Suprapubic skin (tissue), 4 donors: ENCODE measurements around the gene APOL1. TPM values are rescaled to one million over a fixed set of nuclear protein-coding genes. Genes with fewer than 3 reads are reported as not detected.
"Not testable (repeated sequence)": the region's sequence is repeated elsewhere in the genome, so short reads cannot be mapped to it uniquely, and the experiment has no call there.

ENCODE experiments used
- DNase-seq, 2 donors: peaks; one replicate each; pipeline ENCODE4 v3.0.0-alpha.2; 2019; ENCODE audit warnings: low spot score in 2 of 2
- H3K27ac ChIP-seq: fragments of 200-600 bp; sonication (generic); one replicate; pipeline ENCODE4 v1.5.1; 2019
- H3K27me3 ChIP-seq: fragments of 200-600 bp; sonication (generic); one replicate; pipeline ENCODE4 v1.5.1; 2019
- H3K36me3 ChIP-seq: fragments of 200-600 bp; sonication (generic); one replicate; pipeline ENCODE4 v1.5.1; 2019
- H3K4me1 ChIP-seq: fragments of 200-600 bp; sonication (generic); one replicate; pipeline ENCODE4 v1.5.1; 2019
- H3K4me3 ChIP-seq: fragments of 200-600 bp; sonication (generic); one replicate; pipeline ENCODE4 v1.5.1; 2019; ENCODE audit warnings: mild to moderate bottlenecking
- H3K9me3 ChIP-seq: fragments of 200-600 bp; sonication (generic); one replicate; pipeline ENCODE4 v1.5.1; 2019
- CTCF ChIP-seq, 2 donors: fragments of 200-600 bp in 1 of 2; fragments of 450-650 bp in 1 of 2; sonication (generic) in 1 of 2; IDR thresholded peaks; one replicate each; pipeline ENCODE4 v1.5.1; 2016 to 2019; ENCODE audit warnings: antibody characterized with exemption in 2 of 2, mild to moderate bottlenecking in 1 of 2, moderate library complexity in 1 of 2
- EP300 ChIP-seq: sonication (generic); formaldehyde crosslinking; IDR thresholded peaks from one replicate; pipeline ENCODE4 v1.6.1; 2017; ENCODE audit warnings: antibody characterized with exemption
- POLR2A ChIP-seq, 2 donors: fragments of 450-650 bp; IDR thresholded peaks; one replicate each; pipeline ENCODE4 v1.6.1; 2017; ENCODE audit warnings: antibody characterized with exemption in 2 of 2, mild to moderate bottlenecking in 2 of 2, moderate library complexity in 2 of 2
- POLR2AphosphoS5 ChIP-seq, 3 donors: sonication (generic); formaldehyde crosslinking; IDR thresholded peaks; one replicate each; pipeline ENCODE4 v1.6.1; 2017; ENCODE audit warnings: antibody characterized with exemption in 3 of 3
- WGBS: methylation state at CpG from one replicate; pipeline ENCODE4 v1.1.5; 2018; 5-methylcytosine and 5-hydroxymethylcytosine counted together
- total RNA-seq, 4 donors: library from RNA; depleted of rRNA; stranded (reverse); fragments of >200 nt; gene quantifications; one replicate each; pipeline ENCODE4 v1.1.0, GENCODE V29; 2016

APOL1 gene
- total RNA-seq, 4 donors from 2014 or later = 1.2 to 7.3 (median 3.0) TPM

GRCh38 chr22:36257308-36257707 is 4.4 kb downstream of the APOL1 start:
- no peak overlapping the region for H3K4me3 ChIP-seq
- TF ChIP-seq POLR2A (IDR thresholded peaks at IDR 0.05) = no peak
- TF ChIP-seq POLR2AphosphoS5 (IDR thresholded peaks at IDR 0.05) = no peak
- no peak for TF ChIP-seq CTCF (IDR thresholded peaks at IDR 0.05)
- no peak for TF ChIP-seq EP300
- WGBS = 81% methylated on average over 7 of the region's 8 CpGs
- no peaks in the 10 kb centered on the region for H3K27me3 ChIP-seq
- no peaks in the 10 kb centered on the region for H3K36me3 ChIP-seq
- H3K9me3 ChIP-seq = no peaks in the 10 kb centered on the region
- DNase-seq = peak in 1 of 2 donors; percentile 53
- H3K4me1 ChIP-seq = peaks cover 42% of the 10 kb centered on the region
- H3K27ac ChIP-seq = no peak overlapping the region

GRCh38 chr22:36257948-36258670 is 5.2 kb downstream of the APOL1 start:
- no peaks in the 10 kb centered on the region for H3K36me3 ChIP-seq
- H3K27me3 ChIP-seq = no peaks in the 10 kb centered on the region
- no peak overlapping the region for H3K4me3 ChIP-seq
- 80% methylated on average over 13 of the region's 13 CpGs for WGBS
- H3K4me1 ChIP-seq = peaks cover 35% of the 10 kb centered on the region
- H3K9me3 ChIP-seq = no peaks in the 10 kb centered on the region
- DNase-seq = peak in 1 of 2 donors; percentile 53
- TF ChIP-seq POLR2AphosphoS5 (IDR thresholded peaks at IDR 0.05) (no peak), CTCF (IDR thresholded peaks at IDR 0.05) (no peak), POLR2A (IDR thresholded peaks at IDR 0.05) (no peak), EP300 (no peak)
- no peak overlapping the region for H3K27ac ChIP-seq

- H3K36me3 ChIP-seq = no peaks in the 10 kb centered on the region
- no peaks in the 10 kb centered on the region for H3K9me3 ChIP-seq
- no peaks in the 10 kb centered on the region for H3K27me3 ChIP-seq
- 61% methylated on average over 16 of the region's 16 CpGs for WGBS
- peaks cover 29% of the 10 kb centered on the region for H3K4me1 ChIP-seq
- DNase-seq = peak in 1 of 2 donors; percentile 61
- H3K27ac ChIP-seq = peak overlapping the region; percentile 11
- H3K4me3 ChIP-seq = no peak overlapping the region
- no peak for TF ChIP-seq POLR2A (IDR thresholded peaks at IDR 0.05)
- no peak for TF ChIP-seq POLR2AphosphoS5 (IDR thresholded peaks at IDR 0.05)
- TF ChIP-seq EP300 = no peak
- no peak for TF ChIP-seq CTCF (IDR thresholded peaks at IDR 0.05)
These were observed 6.0 kb downstream of the APOL1 start for GRCh38 chr22:36258701-36259614.

GRCh38 chr22:36259615-36260300 is 6.8 kb downstream of the APOL1 start:
- peak; percentile 39 to 65 for DNase-seq
- no peaks in the 10 kb centered on the region for H3K9me3 ChIP-seq
- no peaks in the 10 kb centered on the region for H3K36me3 ChIP-seq
- no peak overlapping the region for H3K4me3 ChIP-seq
- WGBS = 79% methylated on average over 14 of the region's 14 CpGs
- H3K27me3 ChIP-seq = no peaks in the 10 kb centered on the region
- H3K27ac ChIP-seq = peak overlapping the region; percentile 11
- peaks cover 23% of the 10 kb centered on the region for H3K4me1 ChIP-seq
- TF ChIP-seq POLR2AphosphoS5 (IDR thresholded peaks at IDR 0.05) (no peak), POLR2A (IDR thresholded peaks at IDR 0.05) (no peak), EP300 (no peak), CTCF (IDR thresholded peaks at IDR 0.05) (no peak)

GRCh38 chr22:36261675-36262074 is 8.7 kb downstream of the APOL1 start:
- 81% methylated on average over 6 of the region's 6 CpGs for WGBS
- not testable (repeated sequence) for H3K27me3 ChIP-seq, H3K9me3 ChIP-seq, H3K36me3 ChIP-seq, H3K4me3 ChIP-seq, H3K27ac ChIP-seq
- H3K4me1 ChIP-seq = peaks cover 16% of the 10 kb centered on the region
- DNase-seq = peak; percentile 44 to 69

- H3K27me3 ChIP-seq, H3K4me3 ChIP-seq, H3K36me3 ChIP-seq, H3K9me3 ChIP-seq: not testable (repeated sequence)
- Histone ChIP-seq H3K4me1 (peaks cover 16% of the 10 kb centered on the region), H3K27ac (peak overlapping the region; percentile 24)
- DNase-seq = peak; percentile 20 to 31
- 97% methylated on average over 3 of the region's 3 CpGs for WGBS
These were observed 9.4 kb downstream of the APOL1 start for GRCh38 chr22:36262307-36262706.

- not testable (repeated sequence) for H3K27me3 ChIP-seq, H3K4me3 ChIP-seq, H3K9me3 ChIP-seq, H3K36me3 ChIP-seq
- peak overlapping the region; percentile 84 for H3K27ac ChIP-seq
- peak; percentile 26 to 56 for DNase-seq
- WGBS = 63% methylated on average over 5 of the region's 5 CpGs
- H3K4me1 ChIP-seq = peaks cover 16% of the 10 kb centered on the region
These were observed 10.3 kb downstream of the APOL1 start for GRCh38 chr22:36263216-36263673.
